Measurements from ENCODE around the gene SMAD4.
A peak's percentile ranks its signal among the peaks of the same experiment; 100 is the strongest.
"Not testable (repeated sequence)": the region's sequence is repeated elsewhere in the genome, so short reads cannot be mapped to it uniquely, and the experiment has no call there.

Gene SMAD4

DNA sequence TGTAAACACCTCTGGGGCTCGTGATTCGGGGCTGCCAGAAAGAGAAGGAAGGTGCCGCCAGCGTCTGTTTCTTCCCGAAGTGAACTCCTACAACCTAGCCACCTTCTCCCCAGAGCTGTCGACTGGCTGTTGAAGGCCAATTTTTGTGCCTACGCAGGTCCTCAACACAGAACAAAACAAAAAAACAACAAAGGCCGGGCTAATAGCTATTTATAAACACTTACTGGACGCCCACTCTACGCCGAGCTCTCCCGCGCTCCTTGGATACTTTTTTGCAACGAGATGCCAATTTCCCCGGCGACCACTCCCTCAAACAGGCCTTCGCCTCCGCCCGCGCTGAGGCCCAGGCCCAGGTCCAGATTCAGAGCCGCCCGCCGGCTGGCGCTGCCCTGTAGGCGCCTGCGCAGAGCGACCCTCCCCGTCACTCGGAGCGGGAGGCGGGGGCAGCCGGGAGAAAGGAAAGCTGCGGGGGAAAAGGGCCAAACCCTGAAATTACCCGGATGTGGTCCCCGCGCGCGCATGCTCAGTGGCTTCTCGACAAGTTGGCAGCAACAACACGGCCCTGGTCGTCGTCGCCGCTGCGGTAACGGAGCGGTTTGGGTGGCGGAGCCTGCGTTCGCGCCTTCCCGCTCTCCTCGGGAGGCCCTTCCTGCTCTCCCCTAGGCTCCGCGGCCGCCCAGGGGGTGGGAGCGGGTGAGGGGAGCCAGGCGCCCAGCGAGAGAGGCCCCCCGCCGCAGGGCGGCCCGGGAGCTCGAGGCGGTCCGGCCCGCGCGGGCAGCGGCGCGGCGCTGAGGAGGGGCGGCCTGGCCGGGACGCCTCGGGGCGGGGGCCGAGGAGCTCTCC lies at the start of gene SMAD4:
SMAD4 (plus strand) TSS at position 520 of the 843 bp plus-strand sequence. CDS start 16,834 bp downstream, outside the sequence.
- DNase-seq (ENCODE audit: low spot score) = peak; percentile 94

DNA sequence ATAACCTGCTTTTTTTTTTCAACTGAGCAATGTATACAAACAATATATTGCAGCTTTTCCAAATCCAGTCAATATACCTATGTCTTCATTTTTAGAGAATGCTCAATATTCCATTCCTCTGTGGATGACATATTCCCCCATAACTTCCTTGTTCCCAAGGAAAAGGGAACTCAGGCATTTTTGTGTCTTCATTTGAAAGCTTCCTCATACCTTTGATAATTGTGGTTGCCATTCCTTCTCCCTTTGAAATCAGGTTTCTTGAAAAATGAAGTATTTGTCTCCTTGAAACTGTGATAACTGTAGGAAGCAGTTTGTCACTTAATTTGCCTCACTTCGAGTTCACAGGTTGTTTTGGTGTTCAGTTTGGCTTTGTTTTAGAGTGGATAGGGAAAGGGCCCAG lies 48.6 kb upstream of the SMAD4 start:
- no peak for DNase-seq (ENCODE audit: low spot score)

GRCh38 chr18:50982086-50982801 lies 47.8 kb upstream of the SMAD4 start:
- DNase-seq (ENCODE audit: low spot score) = no peak

DNA sequence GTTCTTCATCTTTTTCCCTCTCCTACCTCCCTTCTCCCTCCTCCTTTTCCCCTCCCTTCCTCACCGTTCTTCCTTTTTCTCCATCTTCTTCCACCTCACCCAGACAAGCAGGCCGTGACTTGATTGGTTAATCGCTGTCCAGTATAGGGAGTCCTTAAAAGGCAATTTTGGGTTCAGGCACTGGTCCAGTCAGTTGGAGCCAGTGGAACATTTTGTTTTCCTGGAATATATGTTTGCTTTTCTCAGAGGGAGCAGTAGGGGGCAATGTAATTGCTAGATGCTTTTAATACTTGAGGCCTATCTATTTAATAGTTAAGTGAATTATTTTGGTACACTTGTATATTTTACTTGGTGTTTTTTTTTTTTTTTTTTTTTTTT lies 47.2 kb upstream of the SMAD4 start:
- DNase-seq (ENCODE audit: low spot score) = no peak

DNA sequence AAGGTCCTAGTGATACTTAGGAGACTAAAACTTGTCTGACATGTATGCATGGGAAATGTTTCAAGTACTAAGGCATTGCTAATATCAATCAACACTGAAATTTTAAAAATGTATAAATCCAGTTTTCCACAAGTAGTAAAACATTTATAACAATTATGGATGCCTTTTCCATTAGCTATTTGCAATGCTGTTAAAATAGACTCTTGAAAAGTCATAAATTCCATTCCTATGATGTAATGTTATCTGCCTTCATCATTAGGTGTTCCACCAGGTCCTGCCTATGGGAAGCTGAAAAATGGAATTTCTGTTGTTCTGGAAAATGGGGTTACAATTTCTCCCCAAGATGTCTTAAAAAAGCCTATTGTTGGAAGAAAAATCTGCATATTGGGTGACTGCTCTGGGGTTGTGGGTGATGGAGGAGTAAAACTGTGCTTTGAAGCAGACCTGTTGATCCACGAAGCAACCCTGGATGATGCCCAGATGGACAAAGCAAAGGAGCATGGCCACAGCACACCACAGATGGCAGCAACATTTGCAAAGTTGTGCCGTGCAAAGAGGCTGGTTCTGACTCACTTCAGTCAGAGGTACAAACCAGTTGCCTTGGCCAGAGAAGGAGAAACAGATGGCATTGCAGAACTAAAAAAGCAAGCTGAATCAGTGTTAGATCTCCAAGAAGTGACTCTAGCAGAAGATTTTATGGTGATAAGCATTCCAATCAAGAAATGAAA lies 43.5 kb upstream of the SMAD4 start:
- DNase-seq (ENCODE audit: low spot score) = no peak

DNA sequence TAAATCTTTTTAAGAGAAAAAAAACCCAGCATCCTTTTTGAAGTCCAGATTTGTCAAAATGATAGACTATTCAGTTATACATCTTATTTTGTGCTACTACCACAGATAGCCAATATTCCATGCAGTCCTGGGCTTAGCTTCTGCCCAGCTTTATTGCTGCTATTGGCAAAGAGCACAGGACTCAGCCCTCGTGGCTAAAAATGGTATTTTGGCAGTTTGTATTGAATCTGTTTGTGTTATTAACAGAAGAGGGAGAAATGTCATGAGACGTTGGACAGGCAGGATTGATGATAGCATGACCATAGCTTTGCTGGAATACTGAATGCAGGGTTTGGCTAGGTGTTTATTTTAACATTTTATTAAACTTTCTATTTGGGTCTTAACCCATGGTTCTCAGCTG lies 42.8 kb upstream of the SMAD4 start:
- DNase-seq (ENCODE audit: low spot score) = no peak

DNA sequence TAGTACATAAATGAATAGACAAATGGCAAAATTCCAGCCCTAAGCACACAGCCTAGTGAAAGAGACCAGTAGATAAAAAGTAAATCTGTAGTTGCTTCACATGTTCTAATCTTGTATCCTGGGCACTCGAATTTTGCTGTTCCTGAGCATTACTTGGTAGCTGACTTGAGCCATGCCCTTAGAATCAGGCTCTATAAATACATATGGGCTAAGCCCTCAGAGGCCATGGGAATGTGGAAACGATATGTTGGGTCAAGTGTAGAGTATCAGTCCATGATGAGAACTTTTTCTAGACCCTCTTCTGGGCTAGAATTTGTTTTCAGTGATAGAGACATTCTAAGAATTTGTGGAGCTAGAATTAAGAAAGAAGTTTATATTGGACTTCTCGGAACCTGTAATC lies 40.3 kb upstream of the SMAD4 start:
- DNase-seq (ENCODE audit: low spot score) = no peak

DNA sequence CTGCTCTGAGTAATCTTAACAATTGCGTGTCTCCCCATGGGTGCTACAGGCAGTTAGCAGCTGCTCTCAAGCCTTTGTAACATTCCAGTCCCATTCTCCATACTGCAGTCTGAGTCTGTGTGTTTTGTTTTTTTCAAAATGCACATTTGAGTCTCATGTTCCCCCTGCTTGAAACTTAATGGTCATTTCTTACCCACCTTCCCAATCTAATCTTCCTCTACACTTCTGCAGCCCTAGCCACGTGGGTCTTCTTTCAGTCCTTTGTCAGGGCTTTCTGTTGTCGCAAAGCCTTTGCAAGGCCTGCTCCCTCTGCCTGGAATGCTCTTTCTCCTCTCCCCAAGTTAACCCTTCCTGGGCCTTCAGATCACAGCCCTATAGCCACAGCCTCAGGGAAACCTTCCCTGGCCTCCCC lies 37.7 kb upstream of the SMAD4 start:
- DNase-seq (ENCODE audit: low spot score) = no peak

GRCh38 chr18:50994031-50994430 lies 36.0 kb upstream of the SMAD4 start:
- no peak for DNase-seq (ENCODE audit: low spot score)

DNA sequence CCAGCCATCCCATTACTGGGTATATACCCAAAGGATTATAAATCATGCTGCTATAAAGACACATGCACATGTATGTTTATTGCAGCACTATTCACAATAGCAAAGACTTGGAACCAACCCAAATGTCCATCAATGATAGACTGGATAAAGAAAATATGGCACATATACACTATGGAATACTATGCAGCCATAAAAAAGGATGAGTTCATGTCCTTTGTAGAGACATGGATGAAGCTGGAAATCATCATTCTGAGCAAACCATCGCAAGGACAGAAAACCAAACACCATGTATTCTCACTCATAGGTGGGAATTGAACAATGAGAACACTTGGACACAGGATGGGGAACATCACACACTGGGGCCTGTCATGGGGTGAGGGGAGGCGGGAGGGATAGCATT lies 26.8 kb upstream of the SMAD4 start:
- not testable (repeated sequence) for DNase-seq (ENCODE audit: low spot score)

DNA sequence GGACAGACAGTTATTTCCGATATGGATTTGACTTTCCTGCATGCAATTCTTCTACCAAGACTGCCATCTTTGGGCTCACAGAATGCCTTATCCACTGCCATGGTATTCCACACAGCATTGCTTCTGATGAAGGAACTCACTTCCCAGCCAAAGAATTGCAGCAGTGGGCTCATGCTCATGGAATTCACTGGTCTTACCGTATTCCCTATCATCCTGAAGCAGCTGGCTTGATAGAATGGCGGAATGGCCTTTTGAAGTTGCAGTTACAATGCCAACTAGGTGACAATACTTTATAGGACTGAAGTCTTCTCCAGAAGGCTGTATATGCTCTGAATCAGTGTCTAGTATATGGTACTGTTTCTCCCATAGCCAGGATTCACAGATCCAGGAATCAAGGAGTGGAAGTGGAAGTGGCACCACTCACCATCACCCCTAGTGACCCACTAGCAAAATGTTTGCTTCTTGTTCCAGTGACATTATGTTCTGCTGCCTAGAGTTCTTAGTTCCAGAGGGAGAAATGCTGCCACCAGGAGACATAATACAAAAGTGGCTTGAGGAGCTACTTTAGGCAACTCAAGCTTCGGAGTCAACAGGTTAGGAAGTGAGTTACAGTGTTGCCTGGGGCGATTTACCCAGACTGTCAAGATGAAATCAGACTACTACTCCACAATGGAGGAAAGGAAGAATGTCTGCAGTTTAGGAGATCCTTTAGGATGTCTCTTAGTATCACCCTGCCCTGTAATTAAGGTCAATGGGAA lies 23.8 kb upstream of the SMAD4 start:
- no peak for DNase-seq (ENCODE audit: low spot score)

- DNase-seq (ENCODE audit: low spot score) = no peak
Observed at GRCh38 chr18:51006948-51007789, 22.8 kb upstream of the SMAD4 start.

- DNase-seq (ENCODE audit: low spot score) = peak; percentile 54
Observed at GRCh38 chr18:51007790-51008139, 22.2 kb upstream of the SMAD4 start.

DNA sequence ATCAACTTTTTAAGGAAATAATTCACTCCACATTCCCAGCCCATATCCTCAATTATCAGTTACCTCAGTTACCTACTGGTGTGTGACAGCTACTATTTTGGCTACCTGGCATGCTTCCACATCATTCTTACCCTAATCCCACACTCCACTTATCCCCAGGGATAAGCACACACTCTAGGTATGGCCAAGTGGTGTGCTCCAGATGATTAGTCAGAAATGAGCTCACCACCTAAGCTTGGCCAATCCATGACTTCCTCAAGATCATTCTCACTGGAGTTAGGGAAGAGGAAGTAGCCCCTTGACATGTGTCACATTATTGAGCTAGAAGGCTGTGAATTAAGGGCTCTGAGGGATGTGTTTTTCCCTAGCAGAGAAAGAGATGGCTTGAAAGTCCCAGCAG lies 20.9 kb upstream of the SMAD4 start:
- no peak for DNase-seq (ENCODE audit: low spot score)

GRCh38 chr18:51010218-51010617 lies 19.8 kb upstream of the SMAD4 start:
- no peak for DNase-seq (ENCODE audit: low spot score)

- no peak for DNase-seq (ENCODE audit: low spot score)
Observed at GRCh38 chr18:51011709-51012108, 18.3 kb upstream of the SMAD4 start.

- no peak for DNase-seq (ENCODE audit: low spot score)
Observed at GRCh38 chr18:51012441-51012840, 17.6 kb upstream of the SMAD4 start.

DNA sequence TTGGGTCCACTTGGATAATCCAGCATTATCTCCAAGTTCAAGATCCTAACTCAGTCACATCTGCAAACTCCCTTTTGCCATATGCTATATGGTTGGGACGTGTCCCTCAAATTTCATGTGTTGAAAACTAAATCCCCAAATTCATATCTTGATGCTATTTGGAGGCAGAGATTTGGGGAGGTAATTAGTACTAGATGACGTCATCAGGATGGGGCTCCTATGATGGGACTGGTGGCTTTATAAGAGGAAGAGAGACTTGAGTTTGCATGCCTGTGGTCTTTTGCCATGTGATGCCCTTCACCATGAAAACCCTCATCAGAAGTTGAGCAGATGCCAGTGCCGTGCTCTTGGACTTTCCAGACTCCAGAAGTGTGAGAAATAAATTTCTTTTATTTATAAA lies 16.8 kb upstream of the SMAD4 start:
- DNase-seq (ENCODE audit: low spot score) = no peak

GRCh38 chr18:51017140-51017879 lies 12.7 kb upstream of the SMAD4 start:
- DNase-seq (ENCODE audit: low spot score) = peak; percentile 25

DNA sequence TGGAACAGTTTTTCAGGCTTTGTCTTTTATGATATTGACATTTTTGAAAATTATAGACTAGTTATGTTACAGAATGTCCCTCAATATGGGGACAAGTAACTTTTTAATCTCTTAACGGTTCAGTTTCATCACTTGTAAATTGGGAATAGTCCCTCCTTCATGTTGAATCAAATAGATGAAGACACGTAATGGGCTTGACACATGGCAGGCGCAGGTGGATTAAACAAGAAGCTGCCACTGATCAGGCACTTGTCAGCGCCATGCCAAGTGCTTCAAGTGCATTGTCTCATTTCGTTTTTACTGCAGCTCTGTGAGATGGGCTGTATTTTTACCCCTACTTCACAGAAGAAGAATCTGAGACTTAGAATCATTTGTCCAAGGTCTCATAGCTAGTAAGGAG lies 9.5 kb upstream of the SMAD4 start:
- no peak for DNase-seq (ENCODE audit: low spot score)

All from Ammon's horn (tissue), 1 donor.